Frontal cortex (tissue), 4 donors: ENCODE results near the gene DNMT1. TPM values are rescaled to one million over a fixed set of nuclear protein-coding genes. Genes with fewer than 3 reads are reported as not detected.

ENCODE experiments used
- DNase-seq, 2 donors: peaks; one replicate each; pipeline ENCODE4 v3.0.0; 2012; ENCODE audit warnings: low spot score in 2 of 2
- FAIRE-seq: peaks from 2 replicates; lab custom pipeline; 2012; peaks lifted over from hg19 to GRCh38; lab: Jason Lieb, UNC
- total RNA-seq: library from RNA; depleted of rRNA; stranded (reverse); fragments of >200 nt; gene quantifications from one replicate; pipeline ENCODE4 v1.2.3, GENCODE V29; 2014
- donor health status: control.
- donor health status: control.
- donor health status: control.

Gene DNMT1
- total RNA-seq, 1 donor from 2014 or later: 28.9 TPM

GRCh38 chr19:10145031-10145430 is 49.7 kb downstream of the DNMT1 start:
- no peak for FAIRE-seq
- DNase-seq: no peak

GRCh38 chr19:10144361-10144760 is 50.4 kb downstream of the DNMT1 start:
- no peak for DNase-seq
- FAIRE-seq: no peak

GRCh38 chr19:10143681-10144080 is 51.1 kb downstream of the DNMT1 start:
- no peak for DNase-seq
- no peak for FAIRE-seq

- DNase-seq (no peak), FAIRE-seq (no peak)
Observed at GRCh38 chr19:10142701-10143375, 51.9 kb downstream of the DNMT1 start.

- FAIRE-seq: no peak
Observed at GRCh38 chr19:10141973-10142372, 52.8 kb downstream of the DNMT1 start.

GRCh38 chr19:10141479-10141878 is 53.3 kb downstream of the DNMT1 start:
- FAIRE-seq: no peak
- DNase-seq: no peak

More at GRCh38 chr19:10141973-10142372, 52.8 kb downstream of the DNMT1 start:
- no peak for DNase-seq

GRCh38 chr19:10139952-10140351 is 54.8 kb downstream of the DNMT1 start:
- FAIRE-seq (no peak), DNase-seq (no peak)

- DNase-seq: no peak
- FAIRE-seq: no peak
Observed at GRCh38 chr19:10138879-10139795, 55.6 kb downstream of the DNMT1 start.

GRCh38 chr19:10137751-10138682 is 56.7 kb downstream of the DNMT1 start:
- DNase-seq (peak; percentile 56 to 67), FAIRE-seq (no peak)

GRCh38 chr19:10136936-10137335 is 57.8 kb downstream of the DNMT1 start:
- no peak for FAIRE-seq
- DNase-seq: no peak

- DNase-seq: no peak
- no peak for FAIRE-seq
Observed at GRCh38 chr19:10135551-10136334, 59.0 kb downstream of the DNMT1 start.

- no peak for FAIRE-seq
- DNase-seq: no peak
Observed at GRCh38 chr19:10134040-10134439, 60.7 kb downstream of the DNMT1 start.

- no peak for DNase-seq
- no peak for FAIRE-seq
Observed at GRCh38 chr19:10133596-10133995, 61.2 kb downstream of the DNMT1 start.

GRCh38 chr19:10132905-10133304 is 61.8 kb downstream of the DNMT1 start:
- FAIRE-seq (no peak), DNase-seq (no peak)

GRCh38 chr19:10126213-10126639 is 68.5 kb downstream of the DNMT1 start:
- FAIRE-seq (no peak), DNase-seq (no peak)

GRCh38 chr19:10124429-10124828 is 70.3 kb downstream of the DNMT1 start:
- no peak for FAIRE-seq
- no peak for DNase-seq

GRCh38 chr19:10122045-10122444 is 72.7 kb downstream of the DNMT1 start:
- FAIRE-seq (no peak), DNase-seq (no peak)

- FAIRE-seq (no peak), DNase-seq (no peak)
Observed at GRCh38 chr19:10120538-10121189, 74.1 kb downstream of the DNMT1 start.

- FAIRE-seq (no peak), DNase-seq (no peak)
Observed at GRCh38 chr19:10118960-10119359, 75.8 kb downstream of the DNMT1 start.
